HG03103 (cell line): ENCODE results near the gene FBXO28.
"Not testable (repeated sequence)": the region's sequence is repeated elsewhere in the genome, so short reads cannot be mapped to it uniquely, and the experiment has no call there.

ENCODE experiments used
- ATAC-seq: cut with Tn5 transposase; IDR thresholded peaks from one replicate; pipeline ENCODE4 v1.9.1; 2021; ENCODE audit warnings: low read depth; ENCODE audit not compliant: unreplicated experiment

FBXO28 gene

GRCh38 chr1:224113918-224114786 lies at the start of gene FBXO28:
FBXO28 (plus strand) TSS chr1:224114111; CDS start chr1:224114130, 19 bp downstream.
- peak; percentile 98 for ATAC-seq

GRCh38 chr1:224064150-224064549 lies 49.8 kb upstream of the FBXO28 start:
- no peak for ATAC-seq

GRCh38 chr1:224065455-224065854 lies 48.5 kb upstream of the FBXO28 start:
- no peak for ATAC-seq

GRCh38 chr1:224067207-224067606 lies 46.7 kb upstream of the FBXO28 start:
- ATAC-seq = no peak

GRCh38 chr1:224067621-224068457 lies 46.1 kb upstream of the FBXO28 start:
- ATAC-seq = no peak

- ATAC-seq = no peak
Observed at GRCh38 chr1:224068458-224069072, 45.3 kb upstream of the FBXO28 start.

- no peak for ATAC-seq
Observed at GRCh38 chr1:224069138-224069537, 44.8 kb upstream of the FBXO28 start.

- no peak for ATAC-seq
Observed at GRCh38 chr1:224070521-224070920, 43.4 kb upstream of the FBXO28 start.

- no peak for ATAC-seq
Observed at GRCh38 chr1:224076407-224076806, 37.5 kb upstream of the FBXO28 start.

- not testable (repeated sequence) for ATAC-seq
Observed at GRCh38 chr1:224079644-224080043, 34.3 kb upstream of the FBXO28 start.

- no peak for ATAC-seq
Observed at GRCh38 chr1:224080115-224080774, 33.7 kb upstream of the FBXO28 start.

GRCh38 chr1:224081604-224082003 lies 32.3 kb upstream of the FBXO28 start:
- ATAC-seq = no peak

GRCh38 chr1:224082146-224082545 lies 31.8 kb upstream of the FBXO28 start:
- ATAC-seq = no peak

- ATAC-seq = no peak
Observed at GRCh38 chr1:224084867-224085266, 29.0 kb upstream of the FBXO28 start.

- ATAC-seq = no peak
Observed at GRCh38 chr1:224085421-224086108, 28.3 kb upstream of the FBXO28 start.

GRCh38 chr1:224087286-224087794 lies 26.6 kb upstream of the FBXO28 start:
- no peak for ATAC-seq

- no peak for ATAC-seq
Observed at GRCh38 chr1:224089583-224089982, 24.3 kb upstream of the FBXO28 start.

- ATAC-seq = no peak
Observed at GRCh38 chr1:224090116-224090515, 23.8 kb upstream of the FBXO28 start.

- no peak for ATAC-seq
Observed at GRCh38 chr1:224092111-224092510, 21.8 kb upstream of the FBXO28 start.

GRCh38 chr1:224092601-224093000 lies 21.3 kb upstream of the FBXO28 start:
- ATAC-seq = no peak
